GM19372 (cell line): ENCODE data around the gene MAX.
"Not testable (repeated sequence)": the region's sequence is repeated elsewhere in the genome, so short reads cannot be mapped to it uniquely, and the experiment has no call there.

Experiments
- ATAC-seq: cut with Tn5 transposase; IDR thresholded peaks from one replicate; pipeline ENCODE4 v1.9.1; 2021; ENCODE audit warnings: mild to moderate bottlenecking, low read depth, moderate library complexity; ENCODE audit not compliant: unreplicated experiment

The MAX gene

GRCh38 chr14:65106316-65106715 is 4.0 kb upstream of the MAX start:
- ATAC-seq = no peak

DNA sequence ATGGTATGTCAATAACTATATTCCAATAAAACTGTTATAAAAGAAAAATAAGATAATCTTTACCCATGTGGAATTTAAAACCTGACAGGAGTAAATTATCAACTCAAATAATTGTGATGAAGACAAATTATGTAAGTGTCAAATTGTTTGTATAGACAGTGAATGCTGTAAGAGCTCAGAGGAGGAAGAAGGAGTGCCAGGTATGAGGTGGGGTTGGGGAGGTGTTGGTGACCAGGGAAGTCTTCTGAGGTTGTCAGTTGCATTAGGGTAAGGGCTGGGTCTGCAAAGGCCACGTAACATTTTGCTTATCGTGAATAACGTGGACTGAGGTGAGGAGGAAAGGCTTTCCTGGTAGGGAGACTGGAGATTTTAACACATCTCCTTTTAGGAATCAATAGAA is 2.5 kb upstream of the MAX start:
- ATAC-seq = no peak

- ATAC-seq = no peak
Observed at GRCh38 chr14:65103150-65103760, 938 bp upstream of the MAX start.

DNA sequence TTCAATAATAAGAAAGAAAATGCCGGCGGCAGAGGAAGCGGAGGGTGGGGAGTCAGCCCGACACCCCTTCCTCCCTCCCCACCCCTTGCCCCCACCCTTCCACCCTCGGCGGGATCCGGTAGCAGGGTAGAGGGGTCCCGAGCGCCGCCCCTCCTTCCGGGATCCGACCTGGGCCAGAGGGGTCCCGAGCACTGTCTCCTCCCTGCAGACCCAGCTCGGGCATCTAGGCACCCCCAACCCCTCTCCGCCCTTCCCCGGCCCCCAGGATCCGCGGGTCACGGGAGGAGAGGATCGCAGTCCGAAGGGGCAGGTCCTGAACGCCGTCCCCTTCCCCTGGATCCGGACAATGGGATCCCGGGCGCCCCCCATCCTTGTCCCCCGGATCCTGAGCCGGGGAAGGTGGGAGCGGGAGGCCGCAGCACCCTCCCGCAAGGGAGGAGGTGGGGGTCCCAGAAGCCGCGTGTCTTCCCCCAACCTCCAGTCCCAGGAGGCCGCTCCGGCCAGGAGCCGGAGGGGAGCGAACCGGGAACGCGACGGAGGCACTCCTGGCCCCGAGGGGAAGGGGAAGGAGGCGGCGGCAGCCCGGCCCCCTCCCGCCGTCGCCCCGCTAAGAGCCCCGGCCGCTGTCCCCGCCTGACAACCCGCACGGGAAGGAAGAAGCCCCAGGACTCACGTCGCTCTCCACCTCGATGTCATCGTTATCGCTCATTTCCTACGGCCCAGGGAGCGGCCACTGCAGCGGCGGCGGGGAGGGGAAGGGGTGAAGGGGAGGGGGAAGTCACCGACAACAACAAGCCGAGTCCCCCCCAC is 481 bp downstream of the MAX start:
- ATAC-seq = no peak

DNA sequence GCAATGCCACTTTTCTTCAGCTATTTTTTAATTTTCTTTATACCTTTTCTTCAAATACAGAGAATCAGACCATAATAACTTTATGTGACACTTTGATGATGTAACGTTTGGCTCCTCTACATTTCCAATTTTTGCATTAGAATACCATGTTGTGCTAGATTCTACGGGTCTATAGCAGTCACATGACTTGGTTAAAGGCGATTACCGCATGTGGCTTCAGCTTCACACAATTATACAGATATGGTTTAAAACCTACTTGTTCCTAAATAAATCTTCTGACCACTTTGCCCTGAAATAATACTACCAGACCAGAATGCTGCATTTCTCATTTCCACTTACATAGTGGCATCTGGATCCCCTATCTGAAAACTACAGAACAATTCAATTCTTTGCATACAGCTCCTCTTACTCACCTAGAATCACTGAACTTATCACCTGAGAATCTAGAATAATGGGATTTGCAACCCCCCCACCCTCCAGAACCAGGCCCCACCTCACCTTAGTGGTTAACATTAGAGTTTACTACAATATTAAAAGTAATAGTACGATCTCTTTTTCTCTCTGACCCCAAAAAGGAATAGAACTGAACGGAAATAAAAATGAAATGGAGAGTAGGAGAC is 1.3 kb downstream of the MAX start:
- ATAC-seq = no peak

DNA sequence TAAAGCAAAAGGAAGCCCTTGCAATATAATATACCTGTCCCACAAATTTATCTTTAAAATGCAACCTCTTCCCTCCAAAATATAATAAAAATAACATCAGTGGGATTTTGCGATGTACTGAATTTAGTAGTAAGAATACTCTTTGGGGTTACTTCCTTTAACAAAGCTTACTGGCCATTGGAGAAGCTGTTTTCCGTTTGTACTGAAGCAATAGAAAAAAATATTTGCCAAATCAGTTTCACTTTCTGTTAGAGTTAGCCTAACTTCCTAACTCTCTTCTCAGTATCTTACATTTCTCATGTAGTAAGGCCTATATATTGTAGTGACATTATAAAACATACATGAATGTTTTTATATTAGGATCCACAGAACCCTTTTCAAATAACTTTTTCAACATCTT is 3.7 kb downstream of the MAX start:
- no peak for ATAC-seq

- ATAC-seq = no peak
Observed at GRCh38 chr14:65096323-65097089, 5.8 kb downstream of the MAX start.

- ATAC-seq = no peak
Observed at GRCh38 chr14:65095633-65096205, 6.6 kb downstream of the MAX start.

DNA sequence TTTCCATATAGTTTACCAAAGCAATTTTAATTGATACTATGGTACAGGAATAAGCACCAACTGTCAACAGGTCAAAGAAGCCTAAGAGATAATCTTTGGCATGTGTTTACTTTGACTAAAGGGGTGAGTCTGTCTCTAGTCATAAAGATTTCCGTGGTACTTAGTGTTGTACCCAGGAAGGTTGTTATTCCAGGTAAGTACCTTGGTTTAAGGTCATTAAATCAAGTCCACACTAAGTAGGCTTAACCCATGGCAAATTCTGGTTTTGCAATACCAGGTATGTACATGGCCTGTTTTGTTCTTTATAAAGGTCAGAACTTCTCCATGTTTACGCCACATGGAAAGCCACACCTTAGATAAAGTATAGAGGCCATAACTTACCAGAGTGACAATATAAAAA is 10.0 kb downstream of the MAX start:
- ATAC-seq = no peak

GRCh38 chr14:65087835-65088234 is 14.5 kb downstream of the MAX start:
- ATAC-seq = not testable (repeated sequence)

DNA sequence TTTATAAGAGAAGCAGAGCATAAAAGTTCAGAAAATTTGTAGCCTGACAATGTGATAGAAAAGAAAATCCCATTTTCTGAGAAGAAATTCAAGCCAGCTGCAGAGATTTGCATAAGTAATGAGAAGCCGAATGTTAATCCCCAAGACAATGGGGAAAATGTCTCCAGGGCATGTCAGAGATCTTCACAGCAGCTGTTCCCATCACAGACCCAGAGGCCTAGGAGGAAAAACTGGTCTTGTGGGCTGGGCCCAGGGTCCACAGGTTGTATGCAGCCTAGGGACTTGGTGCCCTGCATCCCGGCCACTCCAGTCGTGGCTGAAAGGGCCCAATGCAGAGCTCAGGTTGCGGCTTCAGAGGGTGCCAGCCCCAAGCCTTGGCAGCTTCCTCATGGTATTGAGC is 15.6 kb downstream of the MAX start:
- not testable (repeated sequence) for ATAC-seq

GRCh38 chr14:65084554-65085505 is 17.5 kb downstream of the MAX start:
- ATAC-seq = no peak

DNA sequence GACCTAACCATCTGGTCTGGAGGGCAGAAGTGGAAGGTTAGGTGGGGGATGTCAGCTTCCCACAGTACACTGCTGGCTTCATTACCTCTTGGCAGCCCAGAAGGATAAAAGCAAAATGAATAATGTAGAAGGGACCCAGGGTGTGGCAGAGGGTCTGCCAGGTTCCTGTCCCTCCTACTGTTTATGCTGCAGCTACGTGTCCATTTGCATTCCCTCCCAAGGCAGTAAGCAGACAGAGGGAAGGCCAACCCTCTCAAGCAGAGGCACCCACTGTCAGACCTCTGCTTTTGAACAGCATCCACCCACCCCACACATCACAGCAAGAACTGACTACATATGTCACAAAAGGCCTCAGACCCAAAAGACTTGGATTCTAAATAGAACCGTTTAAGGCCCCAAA is 19.4 kb downstream of the MAX start:
- no peak for ATAC-seq

DNA sequence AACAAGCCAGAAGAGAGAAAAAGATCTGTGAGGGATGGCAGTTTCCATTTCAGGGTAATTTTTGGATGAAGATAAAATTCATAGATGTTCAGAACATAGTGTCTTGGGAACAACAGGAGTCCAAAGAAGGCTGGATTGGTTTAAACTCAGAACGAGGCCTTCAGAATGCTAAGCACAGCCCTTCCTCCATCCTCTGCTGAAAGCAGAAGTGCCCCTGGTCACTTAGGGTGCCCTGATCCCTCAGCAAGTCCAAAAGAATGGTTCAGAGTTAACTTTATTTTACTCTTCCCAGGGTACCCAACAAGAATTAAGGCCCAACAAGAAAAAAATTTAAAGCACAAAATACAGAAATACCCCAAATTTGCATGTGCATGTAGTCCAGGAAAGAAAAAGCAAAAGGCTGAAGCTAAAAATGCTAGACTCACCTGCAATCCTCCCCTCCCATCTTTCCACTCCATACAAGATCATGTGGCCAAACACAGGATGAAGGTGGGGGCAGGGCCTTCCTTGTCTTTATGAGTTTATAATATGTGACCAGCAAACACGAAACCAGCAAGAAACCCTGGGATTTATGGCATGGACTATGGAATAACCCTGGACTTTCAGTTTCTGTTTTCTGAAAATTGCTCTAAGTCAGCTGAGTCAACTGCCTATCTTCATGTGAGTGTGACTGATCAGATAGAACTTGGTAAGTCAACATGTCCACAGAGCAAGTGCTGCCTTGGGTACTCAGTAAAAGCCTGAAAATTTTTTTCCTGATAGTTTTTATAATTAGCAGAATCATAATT is 21.2 kb downstream of the MAX start:
- ATAC-seq = no peak

DNA sequence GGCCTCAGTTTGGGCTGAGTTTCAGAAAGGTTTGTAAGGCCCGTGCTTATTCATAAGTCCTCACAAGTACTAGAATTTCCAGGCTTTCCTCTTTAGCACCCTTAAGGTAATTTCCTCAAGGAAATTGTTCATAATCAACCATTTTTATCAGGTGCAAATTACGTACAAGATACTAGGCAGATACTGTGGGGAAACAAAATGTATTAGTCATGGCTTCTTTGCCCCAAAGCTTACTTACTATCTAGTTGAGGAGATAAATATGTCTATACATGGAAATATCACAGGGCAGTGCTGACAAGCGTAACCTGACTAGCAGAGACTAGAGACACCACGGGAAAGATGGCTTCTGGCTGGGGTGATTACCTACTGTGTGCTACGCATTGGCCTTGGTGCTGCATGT is 22.5 kb downstream of the MAX start:
- no peak for ATAC-seq

DNA sequence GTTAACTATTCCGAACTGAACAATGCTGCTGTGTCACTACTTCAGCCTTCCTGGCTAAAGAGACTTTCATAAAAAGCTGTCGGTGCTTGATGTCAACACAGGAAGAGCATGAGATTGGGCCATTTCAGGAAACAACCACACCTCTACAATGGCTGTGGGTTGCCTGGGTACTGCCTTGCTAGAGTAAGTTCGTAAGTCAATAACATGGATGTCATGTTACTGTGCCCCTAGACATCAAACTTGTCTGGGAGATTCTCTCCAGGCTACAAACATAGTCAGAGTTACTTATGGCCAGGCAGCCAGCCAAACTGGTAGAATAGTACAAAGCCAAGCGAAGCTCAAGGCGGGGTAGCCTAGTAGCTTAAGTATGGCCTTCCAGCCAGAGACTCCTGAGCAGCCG is 23.1 kb downstream of the MAX start:
- no peak for ATAC-seq

DNA sequence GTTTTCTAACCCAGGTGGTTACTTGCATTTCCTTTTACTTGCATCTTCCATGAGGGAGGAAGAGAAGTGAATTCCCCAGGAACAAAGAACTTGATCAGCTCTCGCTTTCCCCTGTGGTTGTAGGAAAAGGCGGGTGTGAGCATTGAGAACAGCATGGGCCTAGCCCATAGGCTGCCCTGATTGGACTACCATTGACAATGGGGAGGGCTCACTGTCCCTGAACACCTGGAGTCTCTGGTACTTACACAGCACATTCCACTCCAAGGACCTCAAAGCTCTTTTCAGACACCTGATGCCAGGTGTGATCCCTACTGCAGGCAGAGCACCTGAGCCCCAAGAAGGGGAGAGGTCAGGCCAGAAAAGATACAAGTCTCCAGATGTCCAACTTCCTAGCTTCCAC is 25.0 kb downstream of the MAX start:
- ATAC-seq = no peak

DNA sequence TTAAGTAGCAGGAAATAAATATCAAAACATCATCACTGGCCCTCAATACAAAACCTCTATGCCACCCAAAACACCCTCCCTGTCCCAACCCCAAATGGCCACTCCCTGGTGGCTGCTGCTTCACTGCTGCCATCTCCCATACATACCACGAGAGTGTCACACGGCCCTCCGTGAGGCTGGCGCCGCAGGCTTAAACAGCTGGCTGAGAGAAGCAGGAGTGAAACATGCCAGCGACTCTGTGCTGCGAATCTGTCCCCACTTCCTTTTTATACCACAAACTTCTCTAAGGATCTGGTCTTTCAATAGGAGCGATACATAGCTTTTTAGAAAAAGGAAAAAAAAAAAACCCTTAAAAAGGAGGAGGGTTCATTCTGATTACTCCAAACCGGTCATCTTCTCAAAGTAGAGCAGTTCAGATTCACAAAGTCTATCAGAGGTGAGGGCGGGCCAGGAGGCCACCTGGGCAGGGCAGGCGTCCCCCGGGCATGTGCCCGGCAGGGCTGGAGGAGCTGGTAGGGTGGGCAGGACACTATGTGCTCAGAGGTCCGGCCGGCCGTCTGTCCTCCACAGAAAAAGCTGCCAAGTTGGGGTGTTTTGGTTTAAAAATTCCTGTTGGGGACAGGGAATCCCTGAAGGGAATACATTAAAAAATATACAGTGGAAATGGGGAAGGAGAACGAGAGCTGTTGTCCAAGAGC is 26.5 kb downstream of the MAX start:
- ATAC-seq = no peak
